Measurements from ENCODE around the gene BANK1. TPM values are rescaled to one million over a fixed set of nuclear protein-coding genes. Genes with fewer than 3 reads are reported as not detected.

BANK1 gene
- total and polyA plus RNA-seq, 2 of the 8 experiments (the other 6 are each of a cell fraction or from before 2014, with no cell fraction given) = 0.59 to 0.93 TPM

- H3K9ac ChIP-seq (replicated peaks in 1 of 4; ENCODE audit: extremely low read depth in 1 of 4, low read depth in 3 of 4, low read length in 3 of 4) = no peak overlapping the region
- no peak for TF ChIP-seq EGR1 (IDR thresholded peaks at IDR 0.05; ENCODE audit: borderline replicate concordance, low read depth, low read length)
- TF ChIP-seq BACH1 (IDR thresholded peaks at IDR 0.05; ENCODE audit: low read length) = no peak
- no peak for TF ChIP-seq SP2 (IDR thresholded peaks at IDR 0.05; ENCODE audit: low read length)
- TF ChIP-seq SRF (IDR thresholded peaks at IDR 0.05; ENCODE audit: low read depth, low read length) = no peak
- TF ChIP-seq JUND (IDR thresholded peaks at IDR 0.05; ENCODE audit: low read length) = no peak
- no peak for TF ChIP-seq TCF12 (IDR thresholded peaks at IDR 0.05; ENCODE audit: low read depth, low read length)
- TF ChIP-seq CHD1 (IDR thresholded peaks at IDR 0.05; ENCODE audit: low read depth, low read length) = no peak
- no peak for TF ChIP-seq POLR2A (IDR thresholded peaks at IDR 0.05; ENCODE audit: control extremely low read depth in 1 of 2, low read depth in 2 of 2, low read length in 2 of 2)
- no peak for TF ChIP-seq MAFK (IDR thresholded peaks at IDR 0.05; ENCODE audit: low read depth, low read length)
Observed at GRCh38 chr4:101855239-101855638, 64.7 kb downstream of the BANK1 start.

More at GRCh38 chr4:101855239-101855638, 64.7 kb downstream of the BANK1 start:
- 100% methylated on average over 1 of the region's 1 CpG; no CpG with 5 or more reads in 1 of the 2 experiments for WGBS, 2 experiments (ENCODE audit: extremely low coverage in 1 of 2, insufficient coverage in 1 of 2, insufficient read length in 1 of 2, insufficient replicate concordance in 2 of 2, low coverage in 1 of 2, low lambda C conversion rate in 2 of 2, missing lambda C conversion rate in 1 of 2)
- Histone ChIP-seq H3K27ac (ENCODE audit: low read depth, low read length) (no peak overlapping the region), H2BK20ac (ENCODE audit: low read length) (no peak overlapping the region), H2BK15ac (ENCODE audit: low read length) (no peak overlapping the region), H3K18ac (ENCODE audit: extremely low read depth, low read length) (no peak overlapping the region), H3K23me2 (ENCODE audit: low read depth, low read length) (no peaks in the 10 kb centered on the region), H3K4me2 (ENCODE audit: insufficient read depth in 1 of 2, low read depth in 2 of 2, low read length in 2 of 2) (no peak overlapping the region), H2BK120ac (replicated peaks; ENCODE audit: low read depth, low read length) (no peak overlapping the region), H2BK12ac (ENCODE audit: low read depth, low read length) (no peak overlapping the region), H3K23ac (ENCODE audit: insufficient read length) (no peak overlapping the region), H3K79me1 (ENCODE audit: low read depth, low read length) (no peaks in the 10 kb centered on the region), H3K79me2 (ENCODE audit: control insufficient read depth in 1 of 2, insufficient read depth in 2 of 2, low read length in 2 of 2) (no peaks in the 10 kb centered on the region), H4K91ac (replicated peaks; ENCODE audit: insufficient read length, low read length) (no peak overlapping the region), H3K36me3 (ENCODE audit: control insufficient read depth in 2 of 4, insufficient read depth in 4 of 4, low read length in 3 of 4) (no peaks in the 10 kb centered on the region), H4K8ac (ENCODE audit: extremely low read depth, insufficient read depth, low read length) (no peak overlapping the region), H3K4me1 (replicated peaks in 1 of 4; ENCODE audit: control insufficient read depth in 3 of 4, insufficient read depth in 4 of 4, low read length in 3 of 4) (no peaks in the 10 kb centered on the region), H2AFZ (ENCODE audit: low read length) (no peak overlapping the region), H3K4ac (replicated peaks; ENCODE audit: insufficient read length, low read depth, low read length) (no peak overlapping the region), H2AK5ac (ENCODE audit: low read depth, low read length) (no peak overlapping the region), H4K5ac (ENCODE audit: insufficient read length, low read depth, low read length) (no peak overlapping the region), H3K56ac (replicated peaks; ENCODE audit: insufficient read length, low read depth, low read length) (no peak overlapping the region), H4K20me1 (replicated peaks in 1 of 2; ENCODE audit: control insufficient read depth in 1 of 2, insufficient read depth in 2 of 2, low read length in 2 of 2) (no peaks in the 10 kb centered on the region), H3K14ac (ENCODE audit: insufficient read length) (no peak overlapping the region), H3K4me3 (ENCODE audit: extremely low read depth in 1 of 4, insufficient read depth in 2 of 4, low read depth in 3 of 4, low read length in 4 of 4) (no peak overlapping the region), H2BK5ac (ENCODE audit: low read depth, low read length) (no peak overlapping the region), H3K27me3 (replicated peaks in 1 of 4; ENCODE audit: control insufficient read depth in 3 of 4, extremely low read depth in 1 of 4, insufficient read depth in 3 of 4, low read length in 3 of 4) (no peaks in the 10 kb centered on the region), H3K9me3 (ENCODE audit: insufficient read depth in 2 of 2, low read depth in 1 of 2, low read length in 1 of 2) (no peaks in the 10 kb centered on the region)
- ChIA-PET CTCF (ENCODE audit: partially characterized antibody) (interaction anchor here (0.5 kb wide), 1 partner anchor 1692 kb away, joined by 4 read pairs; no protein-coding TSS in a partner anchor), POLR2A (ENCODE audit: partially characterized antibody) (interaction anchor here (1.2 kb wide), 1 partner anchor 14 kb away, joined by 3 read pairs; no protein-coding TSS in a partner anchor)
- DNase-seq (ENCODE audit: low read depth in 1 of 2, low spot score in 2 of 2) = no peak
- no peak for FAIRE-seq
